ENCODE measurements around the gene TENM3.

DNA sequence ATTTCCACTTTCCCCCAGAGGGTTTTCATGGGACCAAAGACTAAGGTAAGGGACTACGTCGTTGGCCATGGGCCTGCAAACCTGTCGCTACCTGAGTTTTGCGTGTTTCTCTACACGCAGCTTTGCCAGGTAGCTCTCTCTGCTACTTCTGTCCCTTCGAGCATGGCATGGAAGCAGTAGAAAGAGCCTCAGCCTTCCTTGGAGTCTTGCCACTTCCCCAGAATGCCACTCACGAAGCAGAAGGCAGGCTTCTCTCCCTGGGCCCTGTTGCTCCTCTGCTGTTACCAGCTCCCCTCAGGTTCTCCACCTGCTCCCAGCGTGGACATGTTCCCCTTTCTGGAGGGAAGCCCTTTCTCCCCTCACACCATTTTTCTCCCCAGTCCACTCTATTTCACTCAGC, 381.1 kb downstream of the TENM3 start:
- TF ChIP-seq POLR2A (IDR thresholded peaks at IDR 0.05; ENCODE audit: extremely low read depth, insufficient read length) (no peak), CTCF (IDR thresholded peaks at IDR 0.05; ENCODE audit: low read depth, low read length) (no peak)
